HCT116 (cell line): ENCODE results near the gene NDC80. TPM values are rescaled to one million over a fixed set of nuclear protein-coding genes. Genes with fewer than 3 reads are reported as not detected.

Source experiments
- ATAC-seq: fragments of 200-7000 bp; cut with Tn5 transposase; 2 replicates; pipeline ENCODE4 v1.9.1; 2020; ENCODE audit warnings: mild to moderate bottlenecking, moderate library complexity
- BruUV-seq: library from RNA; stranded (reverse); fragments of 400-500 nt; replicated peaks from 2 replicates; lab custom pipeline; 2021; lab: Mats Ljungman, UMichigan
- CTCF ChIA-PET: fragments of 300-600 bp; sonication (Branson Sonifier 250); formaldehyde crosslinking; loops from one replicate; lab custom pipeline; 2021; ENCODE audit warnings: antibody characterized with exemption; lab: Charles Lee
- POLR2A ChIA-PET: fragments of 300-600, 350-600 bp; sonication (Branson Sonifier 250); formaldehyde crosslinking; loops from one replicate; lab custom pipeline; 2021; ENCODE audit warnings: antibody characterized with exemption; lab: Charles Lee
- RAD21 ChIA-PET, 2 experiments: fragments of 300-600 bp; sonication (Branson Sonifier 250); formaldehyde crosslinking; loops; one replicate each; lab custom pipeline; 2023; ENCODE audit warnings: low total read pairs in 2 of 2; ENCODE audit not compliant: uncharacterized antibody in 2 of 2, unreplicated experiment in 2 of 2, low non-redundant PET in 1 of 2; lab: Charles Lee
- DNase-seq: peaks from one replicate; pipeline ENCODE4 v3.0.0-alpha.2; 2010; ENCODE audit warnings: low read depth, low spot score
- H2AFZ ChIP-seq: fragments of 200-600 bp; shearing (Covaris generic), sonication (generic); 2 replicates; pipeline ENCODE4 v1.6.1; 2017; ENCODE audit warnings: low read depth, mixed run types, mixed read lengths, antibody characterized with exemption, low read length; ENCODE audit not compliant: poor library complexity, severe bottlenecking
- H3K27ac ChIP-seq: 2 replicates; pipeline ENCODE4 v1.5.1; 2012; ENCODE audit warnings: low read depth, low read length
- H3K27me3 ChIP-seq: fragments of 200-600 bp; sonication (generic); 2 replicates; pipeline ENCODE4 v1.6.1; 2016; ENCODE audit warnings: mixed run types, low read length, mixed read lengths; ENCODE audit not compliant: insufficient read depth
- H3K36me3 ChIP-seq, 2 experiments: fragments of 200-500 bp in 1 of 2; fragments of 200-600 bp in 1 of 2; sonication (Bioruptor generic) in 1 of 2; sonication (generic) in 1 of 2; 2 replicates each; pipeline versions ENCODE4 v1.5.1 to v1.6.1; 2014 to 2016; ENCODE audit warnings: low read length in 2 of 2, inconsistent platforms in 1 of 2, mixed read lengths in 1 of 2, mixed run types in 1 of 2; ENCODE audit not compliant: insufficient read depth in 2 of 2, control insufficient read depth in 1 of 2
- H3K4me1 ChIP-seq, 2 experiments: fragments of 200-600 bp in 1 of 2; sonication (generic) in 1 of 2; 2 replicates each; pipeline versions ENCODE4 v1.5.1 to v1.6.1; 2012 to 2017; ENCODE audit warnings: low read length in 2 of 2, inconsistent platforms in 1 of 2, mild to moderate bottlenecking in 1 of 2, mixed read lengths in 1 of 2, mixed run types in 1 of 2, moderate library complexity in 1 of 2; ENCODE audit not compliant: insufficient read depth in 2 of 2, control insufficient read depth in 1 of 2
- H3K4me2 ChIP-seq: fragments of 200-600 bp; sonication (generic); 2 replicates; pipeline ENCODE4 v1.6.1; 2017; ENCODE audit warnings: mixed run types, low read length, mixed read lengths
- H3K4me3 ChIP-seq, 2 experiments: fragments of 200-600 bp in 1 of 2; sonication (generic) in 1 of 2; replicated peaks in 1 of 2; 2 replicates each; pipeline ENCODE4 v1.5.1; 2011 to 2016; ENCODE audit warnings: low read length in 2 of 2, control low read depth in 1 of 2, low read depth in 1 of 2, mild to moderate bottlenecking in 1 of 2, mixed read lengths in 1 of 2, mixed run types in 1 of 2
- H3K79me2 ChIP-seq: fragments of 200-600 bp; sonication (generic); 2 replicates; pipeline ENCODE4 v1.6.1; 2017; ENCODE audit warnings: mild to moderate bottlenecking, mixed run types, low read length, moderate library complexity, mixed read lengths; ENCODE audit not compliant: insufficient read depth
- H3K9ac ChIP-seq: fragments of 200-600 bp; sonication (generic); 2 replicates; pipeline ENCODE4 v1.6.1; 2016; ENCODE audit warnings: low read length, mixed read lengths
- H3K9me2 ChIP-seq: fragments of 200-600 bp; sonication (generic), shearing (Covaris generic); 2 replicates; pipeline ENCODE4 v1.6.1; 2017; ENCODE audit warnings: mixed run types, mild to moderate bottlenecking, moderate library complexity; ENCODE audit not compliant: insufficient read depth
- H3K9me3 ChIP-seq, 2 experiments: fragments of 200-500 bp in 1 of 2; fragments of 200-600 bp in 1 of 2; sonication (Bioruptor generic) in 1 of 2; sonication (generic) in 1 of 2; 2 replicates each; pipeline ENCODE4 v1.6.1; 2014 to 2017; ENCODE audit warnings: low read length in 2 of 2, mixed read lengths in 2 of 2, inconsistent platforms in 1 of 2, low read depth in 1 of 2, mild to moderate bottlenecking in 1 of 2, mixed run types in 1 of 2, moderate library complexity in 1 of 2; ENCODE audit not compliant: control insufficient read depth in 1 of 2, insufficient read depth in 1 of 2
- H4K20me1 ChIP-seq: fragments of 200-600 bp; sonication (generic), shearing (Covaris generic); 2 replicates; pipeline ENCODE4 v1.6.1; 2017; ENCODE audit warnings: mixed run types, mild to moderate bottlenecking, moderate library complexity; ENCODE audit not compliant: insufficient read depth
- CEBPB ChIP-seq: IDR thresholded peaks from 2 replicates; pipeline ENCODE4 v1.6.1; 2012; ENCODE audit warnings: low read depth
- EGR1 ChIP-seq: IDR thresholded peaks from 2 replicates; pipeline ENCODE4 v1.6.1; 2012; ENCODE audit warnings: low read depth
- EZH2phosphoT487 ChIP-seq: fragments of 200-600 bp; IDR thresholded peaks from 2 replicates; pipeline ENCODE4 v1.6.1; 2018; ENCODE audit warnings: antibody characterized with exemption, borderline replicate concordance
- RAD21 ChIP-seq: IDR thresholded peaks from 2 replicates; pipeline ENCODE4 v1.6.1; 2012; ENCODE audit warnings: low read depth, mild to moderate bottlenecking
- SP1 ChIP-seq: IDR thresholded peaks from 2 replicates; pipeline ENCODE4 v1.6.1; 2012; ENCODE audit warnings: low read depth
- SRF ChIP-seq: IDR thresholded peaks from 2 replicates; pipeline ENCODE4 v1.6.1; 2012; ENCODE audit warnings: low read depth
- YY1 ChIP-seq: IDR thresholded peaks from 2 replicates; pipeline ENCODE4 v1.6.1; 2011; ENCODE audit warnings: low read length, low read depth, moderate library complexity, mild to moderate bottlenecking; ENCODE audit not compliant: insufficient replicate concordance; ENCODE audit errors: extremely low read depth
- ZFX ChIP-seq: fragments of 450-650 bp; IDR thresholded peaks from 2 replicates; pipeline ENCODE4 v1.6.1; 2017
- ZNF274 ChIP-seq: fragments of 200-500 bp; sonication (Bioruptor generic); IDR thresholded peaks from 2 replicates; pipeline ENCODE4 v1.6.1; 2014; ENCODE audit warnings: mild to moderate bottlenecking, low read depth, low read length, inconsistent platforms
- intact Hi-C: fragments of 100-400 bp; cut with micrococcal nuclease; formaldehyde crosslinking; loops from 2 replicates; pipeline ENCODE4 v1.10.0; 2022
- total RNA-seq: library from RNA; stranded (reverse); gene quantifications from one replicate; pipeline ENCODE4 v1.2.1, GENCODE V29; 2021; ENCODE audit not compliant: unreplicated experiment
- TF ChIP-seq, protein P1 (sequence below): IDR thresholded peaks from 2 replicates; pipeline ENCODE4 v1.6.1; 2011; ENCODE audit warnings: mild to moderate bottlenecking, low read length, moderate library complexity; ENCODE audit not compliant: insufficient replicate concordance; ENCODE audit errors: extremely low read depth
- TF ChIP-seq, protein P2 (sequence below), 3 experiments: fragments of 200-600 bp in 1 of 3; sonication (generic) in 1 of 3; IDR thresholded peaks in 2 of 3; conservative IDR thresholded peaks in 1 of 3; 2 replicates each; pipeline ENCODE4 v1.5.1; 2012 to 2017; ENCODE audit warnings: low read depth in 2 of 3, low read length in 2 of 3, antibody characterized with exemption in 1 of 3, borderline replicate concordance in 1 of 3, control low read depth in 1 of 3, mild to moderate bottlenecking in 1 of 3, mixed read lengths in 1 of 3, mixed run types in 1 of 3, moderate library complexity in 1 of 3; ENCODE audit not compliant: insufficient read depth in 1 of 3

Gene NDC80
- total RNA-seq, 1 experiment from 2014 or later = 46.0 TPM

DNA sequence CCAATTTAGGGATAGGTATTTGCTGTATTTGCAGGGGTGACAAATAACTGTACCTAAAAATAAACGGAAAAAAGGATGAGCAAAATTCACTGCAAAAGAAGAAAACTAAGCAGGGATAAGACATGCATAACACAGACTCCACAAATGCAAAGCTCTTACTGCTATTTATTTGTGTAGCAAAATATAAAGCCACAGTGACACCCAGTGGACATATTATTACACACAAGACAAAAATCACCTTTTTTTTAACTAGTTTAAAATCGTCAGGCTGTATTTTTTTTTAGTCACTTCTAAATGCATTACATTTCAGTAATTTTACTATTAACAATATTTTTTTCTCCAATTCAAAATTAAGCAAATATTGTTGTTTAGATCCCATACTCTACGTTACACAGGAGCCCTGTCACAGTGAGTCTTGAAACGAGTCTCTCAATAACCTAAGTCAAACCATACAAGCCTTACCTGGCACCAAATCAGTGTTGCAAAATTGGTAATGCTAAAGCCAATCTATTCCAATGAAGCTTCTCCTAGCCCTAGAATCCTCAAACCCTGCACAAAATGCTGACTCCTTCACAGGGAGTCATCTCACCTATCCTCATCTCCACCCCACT is 23.8 kb upstream of the NDC80 start:
- Histone ChIP-seq H3K4me2 (no peak overlapping the region), H3K4me1 (no peaks in the 10 kb centered on the region), H3K4me3 (no peak overlapping the region), H3K27ac (no peak overlapping the region), H3K9ac (no peak overlapping the region), H3K79me2 (no peaks in the 10 kb centered on the region), H3K9me2 (no peaks in the 10 kb centered on the region), H3K27me3 (no peaks in the 10 kb centered on the region), H2AFZ (no peak overlapping the region), H4K20me1 (no peaks in the 10 kb centered on the region; the same call in 1 of the 2 replicates), H3K9me3 (no peaks in the 10 kb centered on the region), H3K36me3 (no peaks in the 10 kb centered on the region)
- ChIA-PET POLR2A (no interaction called here), CTCF (interaction anchor here (0.5 to 1.6 kb wide), 10 partner anchors 9 to 1708 kb away, joined by 3 to 14 read pairs (median 4); no protein-coding TSS in a partner anchor), RAD21 (no interaction called here)
- intact Hi-C loops = loop anchor here (1.0 to 10.0 kb wide), 4 partner anchors 315 to 1683 kb away; no protein-coding TSS in a partner anchor
- TF ChIP-seq EGR1 = no peak
- no peak for TF ChIP-seq YY1
- no peak for TF ChIP-seq ZNF274
- TF ChIP-seq, protein P1, sequence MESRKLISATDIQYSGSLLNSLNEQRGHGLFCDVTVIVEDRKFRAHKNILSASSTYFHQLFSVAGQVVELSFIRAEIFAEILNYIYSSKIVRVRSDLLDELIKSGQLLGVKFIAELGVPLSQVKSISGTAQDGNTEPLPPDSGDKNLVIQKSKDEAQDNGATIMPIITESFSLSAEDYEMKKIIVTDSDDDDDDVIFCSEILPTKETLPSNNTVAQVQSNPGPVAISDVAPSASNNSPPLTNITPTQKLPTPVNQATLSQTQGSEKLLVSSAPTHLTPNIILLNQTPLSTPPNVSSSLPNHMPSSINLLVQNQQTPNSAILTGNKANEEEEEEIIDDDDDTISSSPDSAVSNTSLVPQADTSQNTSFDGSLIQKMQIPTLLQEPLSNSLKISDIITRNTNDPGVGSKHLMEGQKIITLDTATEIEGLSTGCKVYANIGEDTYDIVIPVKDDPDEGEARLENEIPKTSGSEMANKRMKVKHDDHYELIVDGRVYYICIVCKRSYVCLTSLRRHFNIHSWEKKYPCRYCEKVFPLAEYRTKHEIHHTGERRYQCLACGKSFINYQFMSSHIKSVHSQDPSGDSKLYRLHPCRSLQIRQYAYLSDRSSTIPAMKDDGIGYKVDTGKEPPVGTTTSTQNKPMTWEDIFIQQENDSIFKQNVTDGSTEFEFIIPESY = no peak
- no peak for TF ChIP-seq SP1
- no peak for TF ChIP-seq CEBPB
- TF ChIP-seq RAD21 = peak; percentile 61
- no peak for TF ChIP-seq EZH2phosphoT487
- no peak for TF ChIP-seq SRF
- TF ChIP-seq ZFX = no peak
- TF ChIP-seq, protein P2, sequence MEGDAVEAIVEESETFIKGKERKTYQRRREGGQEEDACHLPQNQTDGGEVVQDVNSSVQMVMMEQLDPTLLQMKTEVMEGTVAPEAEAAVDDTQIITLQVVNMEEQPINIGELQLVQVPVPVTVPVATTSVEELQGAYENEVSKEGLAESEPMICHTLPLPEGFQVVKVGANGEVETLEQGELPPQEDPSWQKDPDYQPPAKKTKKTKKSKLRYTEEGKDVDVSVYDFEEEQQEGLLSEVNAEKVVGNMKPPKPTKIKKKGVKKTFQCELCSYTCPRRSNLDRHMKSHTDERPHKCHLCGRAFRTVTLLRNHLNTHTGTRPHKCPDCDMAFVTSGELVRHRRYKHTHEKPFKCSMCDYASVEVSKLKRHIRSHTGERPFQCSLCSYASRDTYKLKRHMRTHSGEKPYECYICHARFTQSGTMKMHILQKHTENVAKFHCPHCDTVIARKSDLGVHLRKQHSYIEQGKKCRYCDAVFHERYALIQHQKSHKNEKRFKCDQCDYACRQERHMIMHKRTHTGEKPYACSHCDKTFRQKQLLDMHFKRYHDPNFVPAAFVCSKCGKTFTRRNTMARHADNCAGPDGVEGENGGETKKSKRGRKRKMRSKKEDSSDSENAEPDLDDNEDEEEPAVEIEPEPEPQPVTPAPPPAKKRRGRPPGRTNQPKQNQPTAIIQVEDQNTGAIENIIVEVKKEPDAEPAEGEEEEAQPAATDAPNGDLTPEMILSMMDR (IDR thresholded peaks at IDR 0.05 in 2 of 3, conservative IDR thresholded peaks at IDR 0.05 in 1 of 3; ENCODE audit: borderline replicate concordance in 1 of 3, insufficient read depth in 1 of 3, low read depth in 2 of 3, low read length in 2 of 3) = peak; percentile 34 to 62 (median 34); a peak in 4 of 6 replicates
- peak; percentile 22 for DNase-seq
- ATAC-seq = no peak
- no TSS peak for BruUV-seq
